Measurements from ENCODE around the gene RDX.
A peak's percentile ranks its signal among the peaks of the same experiment; 100 is the strongest.

The RDX gene

DNA sequence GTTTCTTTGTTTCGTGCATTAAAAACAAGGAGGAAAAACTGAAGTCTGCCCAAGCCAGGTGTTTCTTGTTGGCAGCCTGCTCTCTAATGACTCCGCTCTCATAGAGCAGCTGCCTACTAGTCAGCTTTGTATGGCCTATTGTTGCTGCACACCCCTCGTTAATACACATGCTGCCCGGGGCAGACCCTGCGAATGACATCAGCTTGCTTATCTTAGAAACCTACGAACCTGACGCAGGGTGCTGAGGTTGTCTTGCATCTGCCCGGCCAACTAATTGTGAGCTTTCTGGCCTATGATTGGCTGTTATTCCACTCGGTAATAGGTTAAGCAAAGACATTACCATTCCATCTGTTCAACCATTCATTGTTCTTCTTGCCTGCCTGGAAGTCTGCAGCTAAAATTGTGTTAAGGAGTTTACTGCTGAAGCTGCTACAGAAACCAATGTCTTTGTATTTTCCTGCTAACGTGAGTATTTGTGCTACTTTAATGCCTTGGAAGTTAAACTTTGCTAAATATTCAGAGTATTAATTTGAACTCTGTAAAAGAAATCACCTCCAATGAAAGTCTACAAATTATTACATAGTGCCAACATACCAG is 165.7 kb downstream of the RDX start:
- DNase-seq (ENCODE audit: low spot score) = peak; percentile 16

DNA sequence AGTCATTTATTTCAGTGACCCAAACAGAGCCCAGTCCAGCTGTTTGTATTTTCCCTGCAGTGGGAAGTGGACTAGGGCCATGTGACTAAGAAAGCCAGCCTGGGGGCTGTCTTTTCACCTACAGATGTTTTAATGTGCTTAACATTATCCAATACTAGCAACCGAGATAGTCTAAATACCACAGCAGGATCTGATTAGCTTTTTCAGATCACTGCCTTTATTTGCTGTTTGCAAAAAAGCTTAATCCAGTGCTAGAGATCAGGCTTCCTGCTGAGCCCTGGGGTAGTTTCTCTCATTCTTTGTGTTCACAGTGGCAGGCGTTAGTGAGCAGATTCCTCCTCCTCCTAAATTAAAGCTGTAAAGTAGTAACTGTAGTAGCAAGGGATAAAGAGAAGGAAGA is 168.3 kb downstream of the RDX start:
- peak; percentile 31 for DNase-seq (ENCODE audit: low spot score)

DNA sequence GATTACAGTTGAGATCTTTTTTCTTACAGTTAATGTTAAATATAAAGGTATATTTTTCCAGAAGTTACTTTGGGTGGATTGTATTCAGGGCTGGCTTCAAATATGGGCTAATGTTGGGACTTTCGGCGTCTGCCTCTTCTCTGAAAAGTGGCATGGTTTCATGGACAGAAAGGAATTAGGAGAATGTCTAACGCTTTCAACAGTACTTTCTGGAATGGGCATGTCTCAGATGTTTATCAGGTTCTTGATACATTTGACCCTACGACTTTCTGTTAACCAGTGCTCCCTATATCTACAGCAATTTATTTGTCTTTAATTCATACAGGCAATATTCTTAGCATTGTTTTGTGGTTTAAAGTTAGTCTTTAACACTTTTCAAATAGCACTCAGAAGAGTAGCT is 169.5 kb downstream of the RDX start:
- DNase-seq (ENCODE audit: low spot score) = no peak

DNA sequence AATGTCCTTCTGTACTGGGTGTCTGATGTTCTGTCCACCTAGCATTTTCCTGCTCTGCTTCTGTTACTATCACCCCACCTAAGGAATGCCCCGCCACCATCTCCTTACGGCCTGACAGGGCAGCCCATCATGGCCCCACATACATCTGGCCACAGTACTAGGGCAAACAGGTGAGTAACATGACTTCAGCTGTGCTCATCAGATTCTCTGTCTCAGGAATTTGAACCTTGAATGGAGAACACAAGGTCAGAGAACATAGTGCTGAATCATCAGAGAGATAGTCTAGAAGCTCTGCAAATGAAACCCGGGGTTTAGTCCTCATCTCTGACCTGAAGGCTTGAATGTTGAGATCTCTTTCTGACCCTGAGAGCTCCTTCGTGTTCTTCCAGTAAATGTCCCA is 170.8 kb downstream of the RDX start:
- no peak for DNase-seq (ENCODE audit: low spot score)
